Testis (tissue), 3 donors: ENCODE measurements around the gene FAM98A. TPM values are rescaled to one million over a fixed set of nuclear protein-coding genes. Genes with fewer than 3 reads are reported as not detected.

Experiments
- DNase-seq: peaks from one replicate; pipeline ENCODE4 v3.0.0-alpha.2; 2019
- H3K27ac ChIP-seq, 2 donors: fragments of 200-600 bp; sonication (generic); one replicate each; pipeline ENCODE4 v1.5.1; 2019
- H3K27me3 ChIP-seq: fragments of 200-600 bp; sonication (generic); one replicate; pipeline ENCODE4 v1.5.1; 2019
- H3K36me3 ChIP-seq: fragments of 200-600 bp; sonication (generic); one replicate; pipeline ENCODE4 v1.5.1; 2017; ENCODE audit warnings: low read depth; ENCODE audit errors: missing control alignments
- H3K4me1 ChIP-seq: fragments of 200-600 bp; sonication (generic); one replicate; pipeline ENCODE4 v1.5.1; 2019
- H3K4me3 ChIP-seq, 2 donors: fragments of 200-600 bp; sonication (generic); one replicate each; pipeline ENCODE4 v1.5.1; 2017 to 2019
- H3K9me3 ChIP-seq: fragments of 200-600 bp; sonication (generic); one replicate; pipeline ENCODE4 v1.5.1; 2017
- POLR2A ChIP-seq: fragments of 450-650 bp; IDR thresholded peaks from one replicate; pipeline ENCODE4 v1.6.1; 2017; ENCODE audit warnings: antibody characterized with exemption, mild to moderate bottlenecking, moderate library complexity
- WGBS, 2 donors: methylation state at CpG; one replicate each; pipeline ENCODE4 v1.1.5; 2018; 5-methylcytosine and 5-hydroxymethylcytosine counted together
- intact Hi-C: fragments of 100-400 bp; cut with DNase I; formaldehyde crosslinking; loops from one replicate; pipeline ENCODE4 v1.15.1; 2023; ENCODE audit warnings: low total_unique reads
- polyA plus RNA-seq: library from polyadenylated mRNA; stranded (reverse); fragments of 350-450 nt; fragmentation: Illumina TruSeq; extraction: RNeasy Lipid Tissue Mini Kit (QIAGEN cat#74804); gene quantifications from one replicate; pipeline ENCODE4 v1.2.3, GENCODE V29; 2014; ENCODE audit warnings: low read depth, low replicate concordance; ENCODE audit not compliant: insufficient read depth
- small RNA-seq, 2 donors: library from RNA; depleted of rRNA; stranded (forward); fragments of <200 nt; gene quantifications; one replicate each; pipeline ENCODE3, GENCODE V24; 2016
- total RNA-seq, 2 donors: library from RNA; depleted of rRNA; stranded (reverse); fragments of >200 nt; gene quantifications; one replicate each; pipeline ENCODE4 v1.2.3, GENCODE V29; 2016
- TF ChIP-seq, protein P1 (sequence below), 3 experiments: fragments of 450-650 bp in 2 of 3; fragments of 200-600 bp in 1 of 3; sonication (generic) in 1 of 3; IDR thresholded peaks; one replicate each; pipeline ENCODE4 v1.5.1; 2016 to 2019; ENCODE audit warnings: antibody characterized with exemption in 3 of 3, mild to moderate bottlenecking in 2 of 3, moderate library complexity in 1 of 3

Gene FAM98A
- total and polyA plus RNA-seq, 3 donors from 2014 or later: 133 to 231 (median 134) TPM

DNA sequence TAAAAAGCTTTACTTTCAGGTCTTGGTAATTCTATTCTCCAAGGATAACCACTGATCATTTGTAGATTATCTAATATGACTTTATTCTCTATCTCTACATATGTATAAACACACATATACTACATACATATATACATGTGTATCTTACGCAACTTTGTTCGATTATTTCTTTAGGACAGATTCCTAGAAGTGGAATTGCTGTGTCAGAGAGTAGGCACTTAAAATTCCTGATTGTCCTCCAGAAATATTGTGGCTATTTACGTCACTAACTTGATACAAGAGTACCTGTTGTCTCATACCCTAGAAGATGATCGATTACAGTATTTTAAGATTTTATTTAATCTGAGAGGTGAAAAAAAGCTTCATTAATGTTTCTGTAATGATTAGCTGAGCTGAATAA, 57.9 kb downstream of the FAM98A start:
- no peak for TF ChIP-seq POLR2A
- TF ChIP-seq, protein P1, sequence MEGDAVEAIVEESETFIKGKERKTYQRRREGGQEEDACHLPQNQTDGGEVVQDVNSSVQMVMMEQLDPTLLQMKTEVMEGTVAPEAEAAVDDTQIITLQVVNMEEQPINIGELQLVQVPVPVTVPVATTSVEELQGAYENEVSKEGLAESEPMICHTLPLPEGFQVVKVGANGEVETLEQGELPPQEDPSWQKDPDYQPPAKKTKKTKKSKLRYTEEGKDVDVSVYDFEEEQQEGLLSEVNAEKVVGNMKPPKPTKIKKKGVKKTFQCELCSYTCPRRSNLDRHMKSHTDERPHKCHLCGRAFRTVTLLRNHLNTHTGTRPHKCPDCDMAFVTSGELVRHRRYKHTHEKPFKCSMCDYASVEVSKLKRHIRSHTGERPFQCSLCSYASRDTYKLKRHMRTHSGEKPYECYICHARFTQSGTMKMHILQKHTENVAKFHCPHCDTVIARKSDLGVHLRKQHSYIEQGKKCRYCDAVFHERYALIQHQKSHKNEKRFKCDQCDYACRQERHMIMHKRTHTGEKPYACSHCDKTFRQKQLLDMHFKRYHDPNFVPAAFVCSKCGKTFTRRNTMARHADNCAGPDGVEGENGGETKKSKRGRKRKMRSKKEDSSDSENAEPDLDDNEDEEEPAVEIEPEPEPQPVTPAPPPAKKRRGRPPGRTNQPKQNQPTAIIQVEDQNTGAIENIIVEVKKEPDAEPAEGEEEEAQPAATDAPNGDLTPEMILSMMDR (IDR thresholded peaks at IDR 0.05): no peak
- 80 to 87% methylated on average over 4 of the region's 4 CpGs for WGBS, 2 donors
- H3K9me3 ChIP-seq: no peaks in the 10 kb centered on the region
- DNase-seq: no peak
- H3K36me3 ChIP-seq: no peaks in the 10 kb centered on the region
- no peak overlapping the region for H3K4me3 ChIP-seq
- intact Hi-C loops: no loop called here
- no peaks in the 10 kb centered on the region for H3K27me3 ChIP-seq
- H3K4me1 ChIP-seq: no peaks in the 10 kb centered on the region
- no peak overlapping the region for H3K27ac ChIP-seq

DNA sequence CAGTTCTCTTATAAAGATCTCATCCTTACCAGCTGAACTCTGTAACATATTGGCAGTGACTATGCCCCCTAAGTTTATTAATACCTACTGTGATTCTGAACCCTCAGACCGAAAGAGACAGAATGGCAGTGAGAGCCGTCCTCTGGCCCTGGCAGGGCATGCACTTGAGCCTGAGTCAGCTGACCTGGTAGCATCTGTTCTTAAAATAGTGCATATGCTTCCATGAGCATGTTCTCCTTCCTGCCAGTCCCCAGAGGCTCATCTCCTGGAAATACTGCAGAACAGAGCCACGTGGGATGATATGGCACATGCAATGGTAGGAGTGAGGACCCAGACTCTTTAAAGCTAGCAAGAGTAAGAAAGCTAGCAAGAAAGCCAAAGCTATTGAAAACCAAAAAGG, 63.7 kb downstream of the FAM98A start:
- no peak for TF ChIP-seq POLR2A
- TF ChIP-seq, protein P1 (IDR thresholded peaks at IDR 0.05): no peak
- Histone ChIP-seq H3K4me3 (no peak overlapping the region), H3K36me3 (no peaks in the 10 kb centered on the region), H3K4me1 (no peaks in the 10 kb centered on the region), H3K27ac (no peak overlapping the region), H3K9me3 (no peaks in the 10 kb centered on the region), H3K27me3 (no peaks in the 10 kb centered on the region)
- DNase-seq: no peak
- 75 to 79% methylated on average over 3 of the region's 3 CpGs for WGBS, 2 donors
- intact Hi-C loops: no loop called here

Small RNA genes within 50 kb of the gene (small RNA-seq; reads per million reads assigned to genes)
- 0 reads per million in 2 donors for gene ATP6V0E1P3

Other genes with a start within 250 kb of the FAM98A start
- gene RASGRP3, start 122.7 kb downstream of the FAM98A start, total RNA-seq: 10 to 100 TPM in 1 of 2 donors, 1 to 10 TPM in 1; 8.2 to 26.3 TPM
- gene RASGRP3, start 122.7 kb downstream of the FAM98A start, polyA plus RNA-seq: 2.8 TPM